Lung (tissue), 12 donors: ENCODE results near the gene POFUT1. TPM values are rescaled to one million over a fixed set of nuclear protein-coding genes. Genes with fewer than 3 reads are reported as not detected.
A peak's percentile ranks its signal among the peaks of the same experiment; 100 is the strongest.

Experiments
- ATAC-seq: fragments of 200-7000 bp; cut with Tn5 transposase; one replicate; pipeline ENCODE4 v1.9.1; 2020; ENCODE audit warnings: moderate number of reproducible peaks; ENCODE audit not compliant: insufficient read depth, low FRiP score
- DNase-seq, 3 donors: peaks; one replicate each; pipeline ENCODE4 v3.0.0-alpha.2; 2013 to 2017
- H3K27ac ChIP-seq, 2 donors: one replicate each; pipeline ENCODE4 v1.5.1; 2013; ENCODE audit warnings: mild to moderate bottlenecking in 2 of 2, moderate library complexity in 2 of 2, control low read depth in 1 of 2, inconsistent platforms in 1 of 2, low read depth in 1 of 2, low read length in 1 of 2
- H3K27me3 ChIP-seq, 3 donors: one replicate each; pipeline ENCODE4 v1.5.1; 2013; ENCODE audit warnings: low read length in 2 of 3; ENCODE audit not compliant: control insufficient read depth in 3 of 3, insufficient read depth in 3 of 3
- H3K36me3 ChIP-seq, 4 donors: one replicate each; pipeline ENCODE4 v1.5.1; 2013; ENCODE audit warnings: low read length in 4 of 4, mild to moderate bottlenecking in 1 of 4, moderate library complexity in 1 of 4; ENCODE audit not compliant: control insufficient read depth in 4 of 4, insufficient read depth in 4 of 4
- H3K4me1 ChIP-seq, 5 donors: one replicate each; pipeline ENCODE4 v1.5.1; 2013; ENCODE audit warnings: low read length in 5 of 5, mild to moderate bottlenecking in 2 of 5, moderate library complexity in 1 of 5; ENCODE audit not compliant: control insufficient read depth in 5 of 5, insufficient read depth in 5 of 5
- H3K4me3 ChIP-seq: one replicate; pipeline ENCODE4 v1.5.1; 2013; ENCODE audit warnings: mild to moderate bottlenecking, control low read depth, moderate library complexity
- H3K9ac ChIP-seq, 2 donors: one replicate each; pipeline ENCODE4 v1.5.1; 2013; ENCODE audit warnings: low read length in 2 of 2, control low read depth in 1 of 2; ENCODE audit not compliant: insufficient read depth in 1 of 2
- H3K9me3 ChIP-seq, 4 donors: one replicate each; pipeline ENCODE4 v1.5.1; 2013; ENCODE audit warnings: low read length in 3 of 4, mild to moderate bottlenecking in 1 of 4, moderate library complexity in 1 of 4; ENCODE audit not compliant: control insufficient read depth in 4 of 4, insufficient read depth in 3 of 4
- CTCF ChIP-seq: IDR thresholded peaks from 2 replicates; pipeline ENCODE4 v1.5.1; 2012; ENCODE audit warnings: mild to moderate bottlenecking; ENCODE audit errors: control extremely low read depth, extremely low read depth
- WGBS, 2 donors: extraction: QIAGEN DNeasy Blood & Tissue Kit; methylation state at CpG; one replicate each; pipeline ENCODE4 v1.1.7; 2013; 5-methylcytosine and 5-hydroxymethylcytosine counted together
- polyA plus RNA-seq, 2 donors: library from polyadenylated mRNA; stranded (reverse); fragments of 200-250 nt; gene quantifications; one replicate each; pipeline ENCODE4 v1.2.1, GENCODE V29; 2013
- total RNA-seq, 2 donors: library from RNA; depleted of rRNA in 1 of 2; stranded (reverse); fragments of >200 nt in 1 of 2; gene quantifications; one replicate each; pipeline ENCODE4 v1.2.1, GENCODE V29; 2014 to 2021
- donor health status: control.
- donor health status: control.
- donor health status: Bipolar disorder and iron deficiency.
- donor health status: healthy.
- donor health status: DM: yes; HTN: yes; CAD: no.

The POFUT1 gene
- total and polyA plus RNA-seq, 4 donors: 9.0 to 37.1 (median 21.7) TPM

GRCh38 chr20:32189691-32190615 is 17.7 kb upstream of the POFUT1 start:
- Histone ChIP-seq H3K27ac (peak overlapping the region; percentile 50 to 81), H3K4me3 (peak overlapping the region; percentile 55), H3K9ac (peak overlapping the region; percentile 57 to 61), H3K27me3 (no peaks in the 10 kb centered on the region), H3K9me3 (no peaks in the 10 kb centered on the region), H3K36me3 (peaks cover 0 to 5% (median 3%) of the 10 kb centered on the region in 4 donors), H3K4me1 (peaks cover 0 to 28% (median 19%) of the 10 kb centered on the region in 5 donors)
- TF ChIP-seq CTCF: no peak
- ATAC-seq (peak; percentile 30), DNase-seq (peak; percentile 65 to 77 (median 76))
- WGBS, 2 donors: 5% methylated on average over 74 to 88 of the region's 88 CpGs

DNA sequence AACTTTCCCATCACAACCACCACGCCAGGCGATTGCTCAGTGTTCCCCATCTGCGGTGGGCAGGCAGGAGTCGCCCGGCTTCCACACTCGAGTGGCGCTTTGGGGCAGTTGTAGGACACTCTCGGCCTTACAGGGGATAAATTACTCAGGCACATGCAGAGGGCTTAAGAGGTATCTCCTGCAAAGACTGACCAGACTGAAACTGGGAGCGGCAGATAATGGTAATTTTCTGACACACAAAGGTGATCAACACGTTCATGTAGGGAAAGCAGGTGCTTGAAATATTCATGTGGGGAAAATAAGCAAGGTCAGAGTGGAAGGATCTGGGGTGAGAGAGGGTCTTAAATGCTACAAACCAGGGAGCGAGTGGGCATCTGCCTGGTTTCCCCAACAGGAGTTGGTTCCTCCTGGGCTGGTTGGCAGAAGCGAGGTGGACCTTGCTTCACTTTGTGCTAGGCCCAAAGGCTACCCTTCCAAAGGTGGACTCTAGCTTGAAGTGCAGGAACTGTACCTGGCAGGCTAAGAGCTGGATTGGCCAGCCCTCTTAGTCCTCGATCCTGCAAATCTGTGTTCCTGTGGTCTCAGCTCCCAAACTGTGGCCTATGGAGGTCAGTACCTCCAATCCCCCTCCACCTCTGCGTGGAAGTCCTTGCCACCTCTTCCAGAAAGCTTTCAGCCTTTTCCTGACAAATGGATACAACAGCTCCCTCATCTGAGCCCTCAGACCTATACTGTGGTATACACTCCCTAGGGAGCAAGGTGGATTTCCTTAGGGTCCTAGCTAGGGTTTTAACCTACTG is 16.9 kb upstream of the POFUT1 start:
- H3K4me1 ChIP-seq: peaks cover 0 to 28% (median 19%) of the 10 kb centered on the region in 5 donors
- H3K4me3 ChIP-seq: no peak overlapping the region
- peak overlapping the region in 1 of 2 donors; percentile 81 for H3K27ac ChIP-seq
- H3K9me3 ChIP-seq: no peaks in the 10 kb centered on the region
- TF ChIP-seq CTCF: no peak
- H3K27me3 ChIP-seq: no peaks in the 10 kb centered on the region
- WGBS, 2 donors: 36 to 47% methylated on average over 14 of the region's 14 CpGs
- H3K36me3 ChIP-seq: peaks cover 0 to 11% (median 7%) of the 10 kb centered on the region in 4 donors
- ATAC-seq: no peak
- H3K9ac ChIP-seq: peak overlapping the region in 1 of 2 donors; percentile 14
- no peak for DNase-seq

GRCh38 chr20:32191422-32191821 is 16.3 kb upstream of the POFUT1 start:
- H3K27ac ChIP-seq: no peak overlapping the region
- no peaks in the 10 kb centered on the region for H3K27me3 ChIP-seq
- H3K9ac ChIP-seq: no peak overlapping the region
- 80 to 82% methylated on average over 3 of the region's 3 CpGs for WGBS, 2 donors
- ATAC-seq (no peak), DNase-seq (no peak)
- TF ChIP-seq CTCF: no peak
- peaks cover 0 to 28% (median 19%) of the 10 kb centered on the region in 5 donors for H3K4me1 ChIP-seq
- H3K9me3 ChIP-seq: no peaks in the 10 kb centered on the region
- peaks cover 0 to 17% (median 10%) of the 10 kb centered on the region in 4 donors for H3K36me3 ChIP-seq
- H3K4me3 ChIP-seq: no peak overlapping the region
